CD4-positive, alpha-beta T cell treated with Interleukin-1 beta for 1 hour (primary cell): ENCODE results near the gene ATP13A3.

Experiments used
- DNase-seq, 2 donors: peaks; one replicate each; pipeline ENCODE4 v3.0.0-alpha.2; 2020 to 2022

Gene ATP13A3

GRCh38 chr3:194475138-194475932 is 11.5 kb downstream of the ATP13A3 start:
- DNase-seq: no peak

GRCh38 chr3:194474675-194475074 is 12.1 kb downstream of the ATP13A3 start:
- no peak for DNase-seq

- DNase-seq: peak in 1 of 2 donors; percentile 70
Measured at GRCh38 chr3:194472290-194472920, 14.4 kb downstream of the ATP13A3 start.

- DNase-seq: no peak
Measured at GRCh38 chr3:194471863-194472262, 14.9 kb downstream of the ATP13A3 start.

GRCh38 chr3:194470615-194471014 is 16.2 kb downstream of the ATP13A3 start:
- no peak for DNase-seq

- DNase-seq: no peak
Measured at GRCh38 chr3:194469977-194470376, 16.8 kb downstream of the ATP13A3 start.

GRCh38 chr3:194468086-194468485 is 18.7 kb downstream of the ATP13A3 start:
- DNase-seq: no peak

GRCh38 chr3:194466761-194467356 is 19.9 kb downstream of the ATP13A3 start:
- DNase-seq: no peak

GRCh38 chr3:194465920-194466570 is 20.8 kb downstream of the ATP13A3 start:
- no peak for DNase-seq

GRCh38 chr3:194465246-194465645 is 21.6 kb downstream of the ATP13A3 start:
- DNase-seq: no peak

GRCh38 chr3:194464692-194465091 is 22.1 kb downstream of the ATP13A3 start:
- DNase-seq: no peak

- DNase-seq: no peak
Measured at GRCh38 chr3:194462936-194463335, 23.9 kb downstream of the ATP13A3 start.

GRCh38 chr3:194460566-194460965 is 26.2 kb downstream of the ATP13A3 start:
- DNase-seq: no peak

- DNase-seq: no peak
Measured at GRCh38 chr3:194458131-194458530, 28.7 kb downstream of the ATP13A3 start.

GRCh38 chr3:194455481-194455880 is 31.3 kb downstream of the ATP13A3 start:
- DNase-seq: no peak

- DNase-seq: no peak
Measured at GRCh38 chr3:194450341-194450740, 36.5 kb downstream of the ATP13A3 start.

GRCh38 chr3:194449913-194450312 is 36.9 kb downstream of the ATP13A3 start:
- DNase-seq: no peak

GRCh38 chr3:194447657-194448056 is 39.1 kb downstream of the ATP13A3 start:
- no peak for DNase-seq

- DNase-seq: peak in 1 of 2 donors; percentile 3
Measured at GRCh38 chr3:194447161-194447560, 39.6 kb downstream of the ATP13A3 start.

GRCh38 chr3:194446754-194447153 is 40.0 kb downstream of the ATP13A3 start:
- DNase-seq: no peak

- DNase-seq: no peak
Measured at GRCh38 chr3:194446172-194446571, 40.6 kb downstream of the ATP13A3 start.

- DNase-seq: no peak
Measured at GRCh38 chr3:194443901-194444300, 42.9 kb downstream of the ATP13A3 start.

GRCh38 chr3:194440756-194441155 is 46.0 kb downstream of the ATP13A3 start:
- no peak for DNase-seq
